NCI-H128 (cell line): ENCODE data around the gene MYL6B.
A peak's percentile ranks its signal among the peaks of the same experiment; 100 is the strongest.
"Not testable (repeated sequence)": the region's sequence is repeated elsewhere in the genome, so short reads cannot be mapped to it uniquely, and the experiment has no call there.

Experiments
- DNase-seq: peaks from one replicate; lab custom pipeline; 2025; ENCODE audit not compliant: unreplicated experiment; lab: John Stamatoyannopoulos, UW

Gene MYL6B

DNA sequence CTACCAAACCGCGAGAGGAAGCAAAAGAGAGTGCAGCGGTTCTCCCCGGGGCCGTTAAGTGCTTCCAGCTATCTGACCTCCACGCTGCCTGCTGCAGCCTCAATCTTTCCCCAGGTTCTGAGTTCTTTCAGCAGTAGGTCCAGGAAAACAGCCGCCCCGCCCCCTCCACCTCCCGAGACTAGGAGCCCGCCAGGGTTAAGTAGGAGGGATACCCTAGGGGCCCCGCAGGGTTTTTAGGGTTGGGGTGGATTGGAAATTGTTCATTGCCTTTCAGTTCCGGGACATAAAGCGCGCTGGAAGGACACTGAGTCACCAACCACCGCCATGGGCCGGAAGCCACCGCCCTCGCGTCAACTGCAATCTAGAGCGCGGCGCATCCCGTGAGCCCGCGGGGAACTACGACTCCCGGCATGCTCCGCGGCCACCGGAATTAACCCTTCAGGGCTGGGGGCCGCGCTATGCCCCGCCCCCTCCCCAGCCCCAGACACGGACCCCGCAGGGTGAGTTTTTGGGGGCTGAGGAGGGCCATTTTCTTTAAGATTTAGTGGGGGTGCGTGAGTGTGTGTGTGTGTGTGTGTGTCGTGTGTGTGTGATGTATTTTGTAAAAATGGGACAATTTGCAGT, at the start of gene MYL6B:
Gene MYL6B, plus strand, starts transcription at position 456 of the 624 bp plus-strand sequence. CDS start 1,332 bp downstream, outside the sequence.
- DNase-seq: peak; percentile 75

DNA sequence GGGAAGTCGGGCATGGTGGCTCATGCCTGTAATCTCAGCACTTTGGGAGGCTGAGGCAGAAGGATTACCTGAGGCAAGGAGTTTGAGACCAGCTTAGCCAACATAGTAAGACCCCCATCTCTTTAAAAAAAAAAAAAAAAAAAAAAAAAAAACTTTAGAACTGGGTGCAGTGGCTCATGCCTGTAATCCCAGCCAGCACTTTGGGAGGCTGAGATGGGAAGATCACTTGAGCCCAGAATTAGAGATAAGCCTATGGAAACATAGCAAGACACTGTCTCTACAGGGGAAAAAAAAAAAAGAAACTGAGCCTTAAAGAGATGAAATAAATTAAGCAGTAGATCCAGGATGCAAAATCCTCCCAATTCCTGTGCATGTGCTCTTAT, 49.7 kb upstream of the MYL6B start:
- DNase-seq: no peak

DNA sequence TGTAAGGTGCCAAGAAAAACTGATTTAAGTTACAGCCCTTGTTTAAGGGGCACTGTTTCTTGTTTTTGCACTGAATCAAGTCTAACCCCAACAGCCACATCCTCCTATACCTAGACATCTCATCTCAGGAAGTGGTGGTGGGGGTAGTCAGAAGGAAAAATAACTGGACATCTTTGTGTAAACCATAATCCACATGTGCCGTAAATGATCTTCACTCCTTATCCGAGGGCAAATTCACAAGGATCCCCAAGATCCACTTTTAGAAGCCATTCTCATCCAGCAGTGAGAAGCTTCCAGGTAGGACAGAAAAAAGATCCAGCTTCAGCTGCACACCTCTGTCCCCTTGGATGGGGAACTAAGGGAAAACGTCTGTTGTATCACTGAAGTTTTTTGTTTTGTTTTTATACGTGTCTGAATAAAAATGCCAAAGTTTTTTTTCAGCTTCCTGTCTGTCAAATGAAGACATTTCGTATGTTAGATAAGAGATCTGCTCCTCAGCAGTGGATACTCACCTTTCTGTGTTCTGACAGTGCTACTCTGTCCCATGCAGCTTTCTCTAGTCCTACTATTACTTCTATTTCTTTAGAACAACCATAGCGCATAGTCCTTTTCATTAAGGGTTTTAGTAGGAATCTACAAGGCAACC, 49.2 kb upstream of the MYL6B start:
- no peak for DNase-seq

- no peak for DNase-seq
Observed at GRCh38 chr12:56103823-56104108, 48.6 kb upstream of the MYL6B start.

DNA sequence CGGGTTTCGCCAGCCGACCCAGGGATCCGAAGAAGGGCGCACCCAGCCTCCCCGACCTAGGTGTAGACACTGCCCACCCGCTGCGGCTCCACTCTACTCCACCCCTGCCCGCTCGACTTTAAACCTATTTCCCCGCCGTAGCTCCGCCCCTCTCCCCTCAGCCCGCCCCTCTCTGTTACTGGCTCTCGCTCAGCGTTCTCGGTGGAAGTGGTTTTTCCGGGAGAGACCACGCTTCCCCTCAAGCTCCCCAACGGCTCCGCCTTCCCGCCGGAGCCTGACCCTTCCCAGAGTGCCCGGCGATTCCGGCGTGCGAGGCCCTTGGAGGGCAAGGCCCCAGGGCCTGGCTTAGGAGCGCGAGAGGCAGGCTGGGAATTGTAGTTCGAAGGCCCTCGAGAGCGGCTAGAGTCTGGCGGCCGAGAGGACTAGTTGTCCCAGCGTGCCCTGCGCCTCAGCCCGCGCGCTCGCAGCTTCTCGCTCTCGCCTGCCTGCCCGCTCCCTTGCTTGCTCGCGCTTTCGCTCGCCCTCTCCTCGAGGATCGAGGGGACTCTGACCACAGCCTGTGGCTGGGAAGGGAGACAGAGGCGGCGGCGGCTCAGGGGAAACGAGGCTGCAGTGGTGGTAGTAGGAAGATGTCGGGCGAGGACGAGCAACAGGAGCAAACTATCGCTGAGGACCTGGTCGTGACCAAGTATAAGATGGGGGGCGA, 48.1 kb upstream of the MYL6B start, which contains the start of gene PA2G4:
Gene PA2G4, plus strand, starts transcription at position 451 of the 706 bp plus-strand sequence. Its CDS starts 179 bp downstream, at position 630.
- DNase-seq: peak; percentile 98

DNA sequence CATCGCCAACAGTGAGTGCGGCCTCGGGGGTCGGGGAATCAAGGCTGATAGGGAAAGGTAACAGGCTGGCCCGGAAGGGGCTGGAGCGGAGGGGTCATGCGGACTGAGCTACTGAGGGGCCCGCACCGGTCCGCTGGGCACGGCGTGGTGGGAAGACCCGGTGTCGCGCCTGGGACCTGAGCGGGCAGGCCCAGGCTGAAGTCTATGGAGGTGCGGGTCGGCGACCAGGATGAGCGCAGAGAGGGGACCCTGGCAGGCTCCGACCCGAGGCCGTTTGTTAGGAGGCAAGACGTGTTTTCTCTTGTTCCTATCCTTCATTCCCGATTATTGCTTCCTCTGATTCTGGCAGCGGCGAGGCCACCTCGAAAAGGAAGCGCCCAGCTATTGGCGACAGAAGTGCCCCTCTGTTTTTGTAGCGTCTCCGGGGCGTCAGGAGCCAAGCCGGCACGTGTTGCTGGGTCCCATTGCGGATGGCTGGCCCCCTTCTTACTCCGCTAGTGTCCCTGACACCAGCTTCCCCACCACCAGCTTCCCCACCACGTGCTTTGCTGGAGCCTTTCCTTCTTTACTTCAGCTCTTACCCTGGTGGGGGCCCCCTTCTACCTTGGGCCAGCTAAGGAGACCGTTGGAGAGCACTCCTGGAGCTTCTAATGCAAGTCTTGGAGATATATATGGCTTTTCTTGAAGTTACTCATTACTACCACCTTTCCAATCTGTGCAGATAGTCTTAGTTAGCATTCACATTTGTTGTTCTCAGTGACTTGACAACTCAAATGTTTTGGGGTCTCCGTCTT, 47.4 kb upstream of the MYL6B start:
- no peak for DNase-seq

- DNase-seq: no peak
Observed at GRCh38 chr12:56105609-56105902, 46.8 kb upstream of the MYL6B start.

DNA sequence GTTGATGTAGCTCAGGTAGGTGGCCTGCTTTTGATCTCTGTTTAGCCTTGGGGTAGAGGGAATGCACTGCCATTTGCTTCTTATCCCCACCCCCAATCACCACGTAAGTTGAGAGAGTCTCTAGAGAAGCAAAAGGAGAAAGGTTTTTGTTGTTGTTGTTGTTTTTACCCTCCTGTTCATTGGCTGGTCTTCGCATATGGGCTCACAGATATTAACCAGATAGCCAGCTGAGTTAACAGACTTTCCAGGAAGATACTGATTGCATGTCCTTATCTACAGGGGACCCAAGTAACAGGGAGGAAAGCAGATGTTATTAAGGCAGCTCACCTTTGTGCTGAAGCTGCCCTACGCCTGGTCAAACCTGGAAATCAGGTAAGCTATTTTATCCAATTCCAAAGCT, 45.1 kb upstream of the MYL6B start:
- no peak for DNase-seq

DNA sequence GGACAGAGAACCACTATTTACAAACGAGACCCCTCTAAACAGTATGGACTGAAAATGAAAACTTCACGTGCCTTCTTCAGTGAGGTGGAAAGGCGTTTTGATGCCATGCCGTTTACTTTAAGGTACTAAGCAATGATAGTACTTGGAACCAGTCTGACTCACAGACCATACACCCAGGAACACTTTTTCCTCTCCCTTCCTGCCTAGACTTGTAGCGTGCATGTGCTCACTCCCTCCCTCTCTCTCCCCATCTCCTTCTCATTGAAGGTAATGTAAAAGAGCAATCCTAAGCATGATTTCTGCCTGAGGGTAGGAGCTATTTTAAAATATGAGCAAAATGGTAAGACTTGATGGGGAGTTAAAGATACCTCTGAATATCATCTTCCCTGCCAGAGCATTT, 41.8 kb upstream of the MYL6B start:
- DNase-seq: no peak

DNA sequence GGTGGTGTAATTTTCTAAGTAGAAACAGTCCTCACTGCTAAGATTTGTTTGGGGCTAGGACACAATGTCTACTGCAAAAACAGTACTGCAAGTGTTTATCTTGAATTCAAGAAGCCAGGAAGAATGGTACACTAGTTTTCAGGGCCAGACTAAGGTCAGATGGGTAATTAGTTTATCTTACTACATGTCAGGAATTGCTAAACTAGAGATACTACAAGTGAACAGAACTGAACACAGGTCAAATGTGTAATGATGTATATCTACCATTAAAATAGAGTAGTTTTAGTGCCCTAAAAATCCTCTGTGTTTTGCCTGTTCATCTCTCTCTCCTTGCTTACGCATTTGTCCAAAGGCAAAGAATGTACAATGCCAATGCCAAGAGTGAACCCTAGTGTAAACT, 38.3 kb upstream of the MYL6B start:
- DNase-seq: no peak

DNA sequence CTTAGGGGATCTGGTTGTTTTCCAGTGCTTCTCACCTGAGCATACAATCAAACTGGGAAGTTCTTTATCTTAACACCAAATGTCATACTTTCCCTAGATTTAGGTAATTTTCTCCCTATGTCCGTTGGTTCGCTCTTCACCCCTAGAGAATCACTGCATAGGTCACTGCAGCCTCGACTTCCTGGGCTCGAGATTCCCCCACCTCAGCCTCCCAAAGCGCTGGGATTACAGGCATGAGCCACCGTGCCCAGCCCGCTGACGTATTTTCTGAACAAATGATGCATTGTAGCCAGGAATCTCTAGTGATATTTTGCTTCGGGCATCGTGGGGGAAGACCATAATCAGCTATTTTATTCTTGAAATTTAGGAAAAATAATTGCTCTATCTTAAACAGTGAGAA, 37.1 kb upstream of the MYL6B start:
- DNase-seq: no peak

DNA sequence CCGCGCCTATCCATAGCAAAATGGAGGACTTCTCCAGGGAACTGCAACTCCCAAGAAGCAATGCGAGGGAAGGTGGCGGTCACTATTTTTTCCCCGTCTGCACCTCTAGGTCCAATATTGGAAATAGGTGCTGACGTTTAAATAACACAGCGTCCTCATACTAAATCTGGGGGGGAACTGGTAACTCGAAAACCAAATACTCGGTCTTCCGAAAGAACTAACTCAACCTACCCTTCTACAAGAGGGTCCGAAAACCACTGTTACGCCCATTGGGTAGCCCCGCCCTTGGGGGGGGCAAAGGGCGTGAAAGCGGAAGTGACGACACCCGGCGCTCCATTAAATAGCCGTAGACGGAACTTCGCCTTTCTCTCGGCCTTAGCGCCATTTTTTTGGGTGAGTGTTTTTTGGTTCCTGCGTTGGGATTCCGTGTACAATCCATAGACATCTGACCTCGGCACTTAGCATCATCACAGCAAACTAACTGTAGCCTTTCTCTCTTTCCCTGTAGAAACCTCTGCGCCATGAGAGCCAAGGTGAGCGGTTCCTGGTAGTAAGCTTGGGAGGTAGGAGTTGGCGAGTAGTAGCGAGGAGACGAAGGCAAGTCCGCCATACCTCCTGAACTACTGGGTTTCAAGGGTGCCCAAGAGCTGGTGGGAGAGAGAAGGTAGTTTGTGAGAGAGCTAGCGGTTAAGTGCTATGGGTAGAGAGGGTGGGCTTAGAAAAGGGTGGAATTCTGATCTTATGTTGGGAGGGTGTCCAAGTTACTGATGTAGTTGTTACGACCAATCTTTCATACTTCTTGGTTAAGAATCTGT, 35.9 kb upstream of the MYL6B start, which contains the start of gene RPL41:
Gene RPL41, plus strand, starts transcription at position 367 of the 815 bp plus-strand sequence.
- peak; percentile 94 for DNase-seq

- DNase-seq: not testable (repeated sequence)
Observed at GRCh38 chr12:56117082-56117706, 35.2 kb upstream of the MYL6B start.

GRCh38 chr12:56117778-56118687, 34.4 kb upstream of the MYL6B start, which contains the start of gene ZC3H10:
ZC3H10 (plus strand) TSS chr12:56118266; CDS start chr12:56120563, 2,297 bp downstream.
- peak; percentile 99 for DNase-seq

DNA sequence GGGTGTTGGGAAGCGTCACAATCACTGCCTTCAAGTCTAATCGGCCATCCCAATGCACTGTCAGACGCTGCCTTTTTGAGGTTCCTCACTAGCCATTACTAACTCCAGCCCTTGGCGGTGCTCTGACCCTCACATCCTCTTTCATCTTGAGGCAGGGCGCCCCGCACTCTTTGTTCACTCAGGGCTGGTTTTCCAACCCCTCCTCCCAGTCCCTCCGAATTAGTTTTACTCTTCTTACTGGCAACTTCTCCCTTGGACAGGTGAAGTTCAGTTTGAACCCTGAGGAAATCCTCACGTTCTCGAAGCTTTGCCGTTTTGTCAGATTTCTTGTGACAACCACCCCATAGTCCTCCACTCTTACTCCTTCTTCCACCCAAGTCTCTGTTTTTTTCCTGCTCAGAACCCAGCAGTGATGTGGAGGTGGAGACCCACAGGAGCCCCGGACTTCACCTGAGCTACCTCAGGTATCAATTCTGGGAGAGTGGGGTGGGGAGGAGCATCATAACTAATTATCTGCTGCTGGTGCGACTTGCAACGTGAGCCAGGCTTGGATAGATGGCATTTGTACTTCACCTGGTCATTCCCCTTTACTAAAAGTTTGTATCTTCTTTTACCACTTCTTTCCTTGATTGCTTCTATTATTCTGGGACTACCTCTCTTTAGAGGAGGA, 33.6 kb upstream of the MYL6B start:
- no peak for DNase-seq

DNA sequence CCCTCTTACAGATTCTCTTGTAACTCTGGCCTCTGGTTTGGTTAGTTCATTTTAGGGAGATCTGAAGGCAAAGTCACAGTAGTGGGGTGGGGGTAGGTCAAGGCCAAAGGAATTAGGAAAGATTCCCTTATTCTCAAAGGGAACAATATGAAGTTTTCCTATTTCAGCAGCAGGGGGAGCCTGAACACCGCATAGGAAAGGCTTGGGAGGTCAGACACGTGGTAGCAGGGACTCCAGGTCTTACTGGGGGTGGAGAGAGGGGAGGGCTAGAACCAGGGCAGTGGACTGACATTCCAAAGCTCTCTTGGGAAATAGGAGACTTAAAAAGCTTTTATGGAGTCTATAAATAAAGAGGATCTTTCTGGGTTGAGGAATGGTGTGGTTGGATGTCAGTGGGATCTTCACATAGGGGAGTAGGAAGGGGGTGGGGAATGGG, 33.0 kb upstream of the MYL6B start:
- peak; percentile 71 for DNase-seq

DNA sequence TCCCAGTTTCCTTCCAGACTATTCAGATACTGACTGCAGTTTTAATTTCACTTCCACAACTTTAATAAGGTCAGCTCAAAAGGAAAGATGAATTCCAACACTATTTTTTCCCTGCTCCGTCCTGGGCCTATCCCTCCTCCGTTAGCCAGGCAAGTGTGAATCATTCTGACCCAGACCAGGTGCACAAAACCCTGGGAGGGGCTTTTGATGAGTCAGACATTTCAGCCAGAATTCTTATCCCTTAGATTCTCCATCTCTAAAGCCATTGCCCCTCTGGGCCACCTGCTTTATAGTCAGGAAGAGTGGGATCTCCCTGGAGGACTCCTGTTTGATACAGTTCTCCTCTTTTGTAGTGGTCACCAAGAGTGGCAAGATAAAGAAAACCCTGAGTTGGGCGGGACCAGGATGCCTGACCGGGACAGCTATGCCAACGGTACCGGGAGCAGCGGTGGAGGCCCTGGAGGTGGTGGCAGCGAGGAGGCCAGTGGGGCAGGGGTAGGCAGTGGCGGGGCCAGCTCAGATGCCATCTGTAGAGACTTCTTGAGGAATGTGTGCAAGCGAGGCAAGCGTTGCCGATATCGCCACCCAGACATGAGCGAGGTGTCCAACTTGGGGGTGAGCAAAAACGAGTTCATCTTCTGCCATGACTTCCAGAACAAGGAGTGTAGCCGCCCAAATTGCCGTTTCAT, 32.1 kb upstream of the MYL6B start:
- no peak for DNase-seq
